T47D (cell line): ENCODE data around the gene CTSH.

ENCODE experiments used
- DNase-seq, 2 experiments: peaks; one replicate each; pipeline versions ENCODE4 v3.0.0 to v3.0.0-alpha.2; 2011 to 2012; ENCODE audit warnings: low read depth in 1 of 2, low spot score in 1 of 2
- JUND ChIP-seq: IDR thresholded peaks from 2 replicates; pipeline ENCODE4 v1.6.1; 2012; ENCODE audit warnings: low read depth
- in situ Hi-C: cut with HindIII; loops from 2 replicates; pipeline ENCODE4 v1.10.0; 2016; ENCODE audit warnings: low sequenced_read_pairs, low pct_unique_long_range_greater_than_20kb

Gene CTSH

GRCh38 chr15:78969687-78970349 is 25.0 kb upstream of the CTSH start:
- no peak for TF ChIP-seq JUND
- DNase-seq = no peak
- in situ Hi-C loops = no loop called here

DNA sequence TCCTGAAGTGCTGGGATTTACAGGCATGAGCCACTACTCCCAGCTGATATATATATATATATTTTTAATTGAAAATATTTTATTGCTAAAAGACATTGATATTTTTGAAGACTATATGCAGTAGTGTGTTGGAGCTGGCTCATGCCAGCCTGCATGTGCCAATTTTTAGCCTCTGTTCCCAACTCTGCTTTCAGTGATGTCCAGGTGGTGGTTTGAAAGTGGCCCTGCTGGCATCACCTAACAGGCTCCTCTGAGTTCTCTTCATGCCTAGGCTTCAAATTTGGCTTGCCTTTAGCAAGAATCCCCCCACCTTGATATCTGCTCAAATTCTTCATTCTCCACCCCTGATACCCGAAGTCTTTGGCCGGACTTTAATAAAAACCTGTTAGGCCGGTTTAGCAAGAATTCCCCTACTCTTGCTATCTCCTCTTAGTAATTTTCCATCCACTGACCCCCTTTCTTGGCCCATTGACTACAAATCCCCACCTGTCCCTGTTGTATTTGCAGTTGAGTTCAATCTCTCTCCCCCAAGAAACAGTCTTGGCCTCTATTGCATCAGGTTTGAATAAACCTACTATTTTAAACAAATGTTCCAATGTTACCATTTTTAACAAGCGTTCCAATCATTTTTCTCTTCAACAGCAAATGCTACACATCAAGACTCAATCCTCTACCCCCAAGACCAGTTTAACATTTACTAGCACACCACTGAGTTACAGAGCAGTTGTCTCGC is 23.9 kb upstream of the CTSH start:
- in situ Hi-C loops = no loop called here
- no peak for TF ChIP-seq JUND
- DNase-seq = peak in 1 of 2 experiments; percentile 31

GRCh38 chr15:78968114-78968513 is 23.3 kb upstream of the CTSH start:
- TF ChIP-seq JUND = no peak
- in situ Hi-C loops = no loop called here
- DNase-seq = no peak

DNA sequence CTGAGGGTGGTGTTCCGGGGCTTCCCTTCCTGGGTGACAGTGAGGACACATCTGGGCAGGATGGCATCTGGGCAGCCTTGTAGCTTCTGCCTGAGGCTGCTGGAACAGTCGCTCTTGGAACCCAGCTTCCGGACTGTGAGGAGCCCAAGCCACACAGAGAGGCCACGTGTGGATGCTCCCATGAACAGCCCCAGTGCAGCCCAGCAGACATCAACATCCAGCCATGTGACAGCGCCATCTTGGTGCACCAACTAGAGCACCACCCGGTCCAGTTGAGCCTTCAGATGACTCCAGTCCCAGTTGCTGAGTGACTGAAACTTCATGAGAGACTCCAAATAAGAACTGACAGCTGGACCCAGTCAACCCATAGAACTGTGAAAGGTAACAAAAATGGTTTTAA is 15.5 kb upstream of the CTSH start:
- TF ChIP-seq JUND = no peak
- in situ Hi-C loops = no loop called here

DNA sequence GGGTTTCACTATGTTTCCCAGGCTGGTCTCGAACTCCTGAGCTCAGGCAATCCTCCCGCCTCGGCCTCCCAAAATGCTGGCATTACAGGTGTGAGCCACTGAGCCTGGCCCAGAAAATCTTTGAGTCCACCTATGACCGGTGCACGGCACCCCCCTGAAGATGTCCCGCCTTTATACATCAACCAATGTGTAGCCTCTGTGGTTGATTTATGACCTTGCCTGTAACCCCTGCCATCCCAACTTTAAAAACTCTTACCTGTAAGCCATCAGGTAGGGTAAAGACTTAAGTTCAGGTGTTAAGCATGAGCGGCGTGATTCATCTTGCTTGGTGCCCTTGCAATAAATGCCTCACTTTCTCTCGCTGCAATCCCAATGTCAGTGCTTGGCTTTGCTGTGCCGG is 14.5 kb upstream of the CTSH start:
- DNase-seq = no peak
- in situ Hi-C loops = no loop called here
- no peak for TF ChIP-seq JUND

More for the DNA sequence above, 15.5 kb upstream of the CTSH start:
- DNase-seq = no peak

- no peak for DNase-seq
- in situ Hi-C loops = no loop called here
- no peak for TF ChIP-seq JUND
Measured at GRCh38 chr15:78957416-78958093, 12.7 kb upstream of the CTSH start.

DNA sequence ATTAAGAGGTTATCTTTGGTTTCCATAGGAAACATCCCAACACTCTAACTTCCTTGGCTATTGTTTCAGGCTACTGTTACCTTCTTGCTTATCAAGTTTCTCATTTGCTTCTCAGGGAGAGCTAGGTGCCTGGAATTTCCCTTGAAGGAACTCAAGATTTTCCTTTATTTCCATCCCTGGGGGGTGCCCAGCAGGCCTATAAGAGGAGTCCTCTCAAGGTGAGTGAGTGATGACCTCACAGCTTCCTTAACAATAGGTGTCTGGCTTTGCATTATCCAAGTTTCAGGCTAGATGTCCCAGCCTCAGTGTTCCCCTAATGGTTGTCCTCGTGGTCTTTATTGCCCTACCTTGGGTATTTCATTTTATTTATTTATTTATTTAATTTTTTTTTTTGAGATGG is 12.1 kb upstream of the CTSH start:
- DNase-seq = no peak
- no peak for TF ChIP-seq JUND
- in situ Hi-C loops = no loop called here

DNA sequence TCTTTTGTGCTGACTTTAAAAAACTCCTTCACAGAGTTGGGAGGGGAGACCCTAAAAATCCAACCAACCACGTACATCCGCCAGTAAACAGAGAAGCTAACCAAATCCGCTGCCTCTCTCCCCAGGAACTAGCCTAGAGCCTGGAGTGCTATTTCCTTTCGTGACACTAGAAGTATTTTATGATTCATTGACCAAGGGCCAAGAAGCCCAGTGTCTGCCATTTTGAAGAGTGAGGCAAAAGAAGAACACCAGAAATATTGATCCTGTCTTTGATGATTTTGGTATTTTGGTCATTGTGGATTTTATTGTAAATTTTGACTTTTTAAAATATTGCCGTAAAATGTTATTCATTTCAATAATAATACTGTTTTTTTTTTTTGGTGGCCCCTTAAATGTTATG is 10.5 kb upstream of the CTSH start:
- DNase-seq = no peak
- no peak for TF ChIP-seq JUND
- in situ Hi-C loops = no loop called here

DNA sequence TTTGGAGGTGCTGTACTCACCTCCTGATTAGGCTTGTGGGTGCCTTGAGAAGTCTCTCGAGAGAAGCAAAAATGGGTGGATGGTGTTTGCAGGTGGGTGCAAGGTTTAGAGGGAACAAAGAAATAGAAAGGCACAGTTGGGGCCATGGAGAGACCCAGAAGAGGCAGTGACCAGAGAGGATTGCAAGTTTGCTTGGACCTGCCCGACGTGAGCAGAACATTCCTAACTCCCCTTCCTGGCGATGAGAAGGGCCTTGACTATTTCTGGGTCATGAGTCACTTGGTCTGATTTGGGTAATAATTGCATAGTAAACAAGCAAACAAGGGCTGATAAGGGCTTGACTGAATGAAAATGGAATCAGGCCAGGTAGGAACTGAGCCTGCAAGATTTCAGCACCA is 7.0 kb upstream of the CTSH start:
- no peak for TF ChIP-seq JUND
- in situ Hi-C loops = no loop called here
- DNase-seq = no peak

- in situ Hi-C loops = no loop called here
- peak; percentile 46 to 58 for DNase-seq
- TF ChIP-seq JUND = no peak
Measured at GRCh38 chr15:78950902-78951840, 6.3 kb upstream of the CTSH start.

GRCh38 chr15:78950343-78950742 is 5.5 kb upstream of the CTSH start:
- in situ Hi-C loops = no loop called here
- no peak for DNase-seq
- no peak for TF ChIP-seq JUND

DNA sequence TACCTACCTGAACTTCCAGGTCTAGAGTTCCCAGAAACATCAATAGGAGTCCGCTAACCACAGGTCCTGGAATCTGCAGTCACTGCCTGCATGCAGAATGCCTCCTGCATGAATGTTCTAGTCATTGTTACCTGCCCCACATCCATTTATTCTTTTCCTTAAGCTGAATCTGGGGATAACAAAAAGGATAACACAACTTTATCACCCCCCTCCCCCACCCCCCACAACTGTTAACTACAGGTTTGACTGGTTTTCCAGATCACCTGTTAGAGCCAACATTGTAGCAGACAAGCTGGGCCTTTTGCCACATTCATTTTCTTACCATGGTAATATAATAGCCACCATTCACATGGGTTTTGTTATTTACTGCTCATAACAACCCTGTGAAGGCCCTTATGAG is 4.6 kb upstream of the CTSH start:
- DNase-seq = peak in 1 of 2 experiments; percentile 45
- in situ Hi-C loops = no loop called here

More for the DNA sequence above, 4.6 kb upstream of the CTSH start:
- no peak for TF ChIP-seq JUND
